Mesenchymal stem cell (in vitro differentiated cells and primary cell): ENCODE results near the gene PUM1.
A peak's percentile ranks its signal among the peaks of the same experiment; 100 is the strongest.

Source experiments
- DNase-seq: peaks from one replicate; pipeline ENCODE4 v3.0.0-alpha.2; 2013
- H2AFZ ChIP-seq: one replicate; pipeline ENCODE4 v1.6.1; 2013; ENCODE audit warnings: low read depth, mild to moderate bottlenecking, control low read depth, inconsistent platforms, low read length, moderate library complexity
- H2AK5ac ChIP-seq: 2 replicates; pipeline ENCODE4 v1.6.1; 2013; ENCODE audit warnings: low read length, moderate library complexity, mild to moderate bottlenecking, inconsistent platforms; ENCODE audit not compliant: severe bottlenecking
- H2BK120ac ChIP-seq: one replicate; pipeline ENCODE4 v1.6.1; 2013; ENCODE audit warnings: low read depth, mild to moderate bottlenecking, inconsistent platforms, low read length, moderate library complexity
- H2BK12ac ChIP-seq, 2 experiments: one replicate each; pipeline ENCODE4 v1.6.1; 2013; ENCODE audit warnings: inconsistent platforms in 2 of 2, low read length in 2 of 2, mild to moderate bottlenecking in 2 of 2, moderate library complexity in 2 of 2, control low read depth in 1 of 2
- H2BK15ac ChIP-seq: one replicate; pipeline ENCODE4 v1.6.1; 2013; ENCODE audit warnings: mild to moderate bottlenecking, low read depth, inconsistent platforms; ENCODE audit not compliant: poor library complexity, severe bottlenecking
- H2BK5ac ChIP-seq: 2 replicates; pipeline ENCODE4 v1.6.1; 2013; ENCODE audit warnings: low read depth, mild to moderate bottlenecking, low read length, control low read depth, inconsistent platforms; ENCODE audit not compliant: poor library complexity, severe bottlenecking
- H3K14ac ChIP-seq, 2 experiments: one replicate each; pipeline ENCODE4 v1.6.1; 2013; ENCODE audit warnings: inconsistent platforms in 2 of 2, low read length in 2 of 2, control low read depth in 1 of 2, mild to moderate bottlenecking in 1 of 2, moderate library complexity in 1 of 2
- H3K18ac ChIP-seq, 2 experiments: one replicate each; pipeline ENCODE4 v1.6.1; 2013; ENCODE audit warnings: inconsistent platforms in 2 of 2, low read length in 2 of 2, control low read depth in 1 of 2, low read depth in 1 of 2, mild to moderate bottlenecking in 1 of 2
- H3K23ac ChIP-seq, 2 experiments: one replicate each; pipeline ENCODE4 v1.6.1; 2013; ENCODE audit warnings: inconsistent platforms in 2 of 2, low read length in 2 of 2, mild to moderate bottlenecking in 2 of 2, moderate library complexity in 2 of 2, control low read depth in 1 of 2
- H3K27ac ChIP-seq: 2 replicates; pipeline ENCODE4 v1.5.1; 2013; ENCODE audit warnings: mild to moderate bottlenecking, moderate library complexity, low read length, control low read depth, inconsistent platforms; ENCODE audit not compliant: poor library complexity, severe bottlenecking
- H3K27me3 ChIP-seq, 2 experiments: 2 replicates each; pipeline versions ENCODE4 v1.6.1 to v1.7.0; 2013; ENCODE audit warnings: low read length in 2 of 2, mild to moderate bottlenecking in 2 of 2, moderate library complexity in 2 of 2, control low read depth in 1 of 2, inconsistent platforms in 1 of 2; ENCODE audit not compliant: control insufficient read depth in 1 of 2, insufficient read depth in 1 of 2
- H3K36me3 ChIP-seq, 2 experiments: 2 replicates each; pipeline versions ENCODE4 v1.6.1 to v1.7.0; 2013; ENCODE audit warnings: low read length in 2 of 2, control low read depth in 1 of 2, inconsistent platforms in 1 of 2, low read depth in 1 of 2, mild to moderate bottlenecking in 1 of 2; ENCODE audit not compliant: insufficient read depth in 2 of 2, control insufficient read depth in 1 of 2
- H3K4ac ChIP-seq, 2 experiments: one replicate each; pipeline ENCODE4 v1.6.1; 2013; ENCODE audit warnings: inconsistent platforms in 2 of 2, low read length in 2 of 2, mild to moderate bottlenecking in 2 of 2, moderate library complexity in 2 of 2, control low read depth in 1 of 2, low read depth in 1 of 2
- H3K4me1 ChIP-seq: 2 replicates; pipeline ENCODE4 v1.6.1; 2013; ENCODE audit warnings: low read depth, low read length, control low read depth; ENCODE audit not compliant: control insufficient read depth, insufficient read depth
- H3K4me2 ChIP-seq: 2 replicates; pipeline ENCODE4 v1.6.1; 2013; ENCODE audit warnings: low read length, mild to moderate bottlenecking, inconsistent platforms; ENCODE audit not compliant: poor library complexity, severe bottlenecking
- H3K4me3 ChIP-seq, 2 experiments: 2 replicates each; pipeline versions ENCODE4 v1.5.1 to v1.7.0; 2013; ENCODE audit warnings: low read length in 2 of 2, mild to moderate bottlenecking in 2 of 2, control low read depth in 1 of 2, low read depth in 1 of 2; ENCODE audit not compliant: insufficient read depth in 1 of 2
- H3K79me1 ChIP-seq: replicated peaks from 2 replicates; pipeline ENCODE4 v1.6.1; 2013; ENCODE audit warnings: mild to moderate bottlenecking, control low read depth, low read length, inconsistent platforms; ENCODE audit not compliant: poor library complexity, severe bottlenecking
- H3K9ac ChIP-seq: 2 replicates; pipeline ENCODE4 v1.7.0; 2013; ENCODE audit warnings: mild to moderate bottlenecking, low read length, moderate library complexity
- H3K9me3 ChIP-seq: 2 replicates; pipeline ENCODE4 v1.7.0; 2013; ENCODE audit warnings: mild to moderate bottlenecking, low read length; ENCODE audit not compliant: control insufficient read depth
- H4K8ac ChIP-seq: one replicate; pipeline ENCODE4 v1.6.1; 2013; ENCODE audit warnings: inconsistent platforms, mild to moderate bottlenecking, low read length, moderate library complexity
- H4K91ac ChIP-seq: one replicate; pipeline ENCODE4 v1.6.1; 2013; ENCODE audit warnings: mild to moderate bottlenecking, low read length, inconsistent platforms
- WGBS: methylation state at CpG from one replicate; pipeline ENCODE4 v1.1.7; 2013; ENCODE audit warnings: mixed read lengths; 5-methylcytosine and 5-hydroxymethylcytosine counted together

The PUM1 gene

GRCh38 chr1:30896905-30897304, 168.6 kb downstream of the PUM1 start:
- peak overlapping the region in 1 of 2 experiments; percentile 27 for H3K23ac ChIP-seq
- H2AK5ac ChIP-seq, result no peak overlapping the region
- peaks cover 42% of the 10 kb centered on the region for H3K79me1 ChIP-seq
- H2BK15ac ChIP-seq, result no peak overlapping the region
- no peak overlapping the region for H2BK5ac ChIP-seq
- no peaks in the 10 kb centered on the region for H3K9me3 ChIP-seq
- H2AFZ ChIP-seq, result no peak overlapping the region
- H2BK120ac ChIP-seq, result no peak overlapping the region
- H4K91ac ChIP-seq, result no peak overlapping the region
- 99% methylated on average over 2 of the region's 2 CpGs for WGBS
- H3K27ac ChIP-seq, result no peak overlapping the region
- H3K14ac ChIP-seq, result no peak overlapping the region
- H3K18ac ChIP-seq, result no peak overlapping the region
- no peak overlapping the region for H4K8ac ChIP-seq
- H3K27me3 ChIP-seq, result peaks cover 0 to 5% of the 10 kb centered on the region in 2 experiments
- peaks cover 20% of the 10 kb centered on the region for H3K4me1 ChIP-seq
- H3K4ac ChIP-seq, result no peak overlapping the region
- H3K4me2 ChIP-seq, result no peak overlapping the region
- no peak overlapping the region for H3K4me3 ChIP-seq
- no peak for DNase-seq
- H3K36me3 ChIP-seq, result peaks cover 0 to 8% of the 10 kb centered on the region in 2 experiments
- no peak overlapping the region for H2BK12ac ChIP-seq
- H3K9ac ChIP-seq, result no peak overlapping the region

GRCh38 chr1:30895944-30896660, 169.4 kb downstream of the PUM1 start:
- WGBS, result 53% methylated on average over 2 of the region's 6 CpGs
- no peak overlapping the region for H3K9ac ChIP-seq

GRCh38 chr1:30895382-30895943, 170.1 kb downstream of the PUM1 start:
- WGBS, result 93% methylated on average over 4 of the region's 6 CpGs
- H3K36me3 ChIP-seq, result peaks cover 0 to 8% of the 10 kb centered on the region in 2 experiments
- H2BK12ac ChIP-seq, result no peak overlapping the region
- peaks cover 0 to 5% of the 10 kb centered on the region in 2 experiments for H3K27me3 ChIP-seq
- H3K14ac ChIP-seq, result no peak overlapping the region
- peaks cover 21% of the 10 kb centered on the region for H3K4me1 ChIP-seq
- no peak overlapping the region for H3K4me3 ChIP-seq
- no peak overlapping the region for H2BK5ac ChIP-seq
- H3K23ac ChIP-seq, result no peak overlapping the region
- no peak overlapping the region for H2AFZ ChIP-seq
- H2BK15ac ChIP-seq, result no peak overlapping the region
- H2AK5ac ChIP-seq, result no peak overlapping the region
- DNase-seq, result no peak
- H3K79me1 ChIP-seq, result peaks cover 47% of the 10 kb centered on the region
- H4K8ac ChIP-seq, result no peak overlapping the region
- no peak overlapping the region for H3K27ac ChIP-seq
- H3K18ac ChIP-seq, result peak overlapping the region in 1 of 2 experiments; percentile 14
- no peaks in the 10 kb centered on the region for H3K9me3 ChIP-seq
- no peak overlapping the region for H3K4ac ChIP-seq
- H4K91ac ChIP-seq, result no peak overlapping the region
- H3K9ac ChIP-seq, result no peak overlapping the region
- H3K4me2 ChIP-seq, result no peak overlapping the region
- no peak overlapping the region for H2BK120ac ChIP-seq

More at GRCh38 chr1:30895944-30896660, 169.4 kb downstream of the PUM1 start:
- Histone ChIP-seq H3K36me3 (peaks cover 0 to 8% of the 10 kb centered on the region in 2 experiments), H2BK120ac (no peak overlapping the region), H3K4ac (peak overlapping the region in 1 of 2 experiments; percentile 32), H4K91ac (peak overlapping the region; percentile 25), H3K4me1 (peaks cover 20% of the 10 kb centered on the region), H3K23ac (peak overlapping the region in 1 of 2 experiments; percentile 41), H3K27ac (no peak overlapping the region), H2AK5ac (no peak overlapping the region), H3K14ac (no peak overlapping the region), H3K9me3 (no peaks in the 10 kb centered on the region), H2BK15ac (no peak overlapping the region), H3K27me3 (peaks cover 0 to 5% of the 10 kb centered on the region in 2 experiments), H3K18ac (no peak overlapping the region), H3K4me2 (no peak overlapping the region), H2BK12ac (peak overlapping the region in 1 of 2 experiments; percentile 37), H4K8ac (peak overlapping the region; percentile 30), H2AFZ (no peak overlapping the region), H2BK5ac (no peak overlapping the region), H3K79me1 (peaks cover 43% of the 10 kb centered on the region), H3K4me3 (no peak overlapping the region)
- DNase-seq, result no peak

GRCh38 chr1:30894508-30894973, 171.0 kb downstream of the PUM1 start:
- Histone ChIP-seq H3K23ac (no peak overlapping the region), H3K9me3 (no peaks in the 10 kb centered on the region), H3K9ac (no peak overlapping the region), H3K4ac (no peak overlapping the region), H3K4me3 (no peak overlapping the region), H3K14ac (no peak overlapping the region), H3K4me2 (no peak overlapping the region), H2BK5ac (no peak overlapping the region), H3K4me1 (peaks cover 21% of the 10 kb centered on the region), H2BK120ac (no peak overlapping the region), H3K36me3 (peaks cover 0 to 8% of the 10 kb centered on the region in 2 experiments), H3K27ac (no peak overlapping the region), H4K91ac (peak overlapping the region; percentile 35), H2AK5ac (no peak overlapping the region), H3K27me3 (peaks cover 0 to 5% of the 10 kb centered on the region in 2 experiments), H2AFZ (no peak overlapping the region), H4K8ac (peak overlapping the region; percentile 78), H2BK12ac (peak overlapping the region in 1 of 2 experiments; percentile 30), H2BK15ac (no peak overlapping the region), H3K18ac (peak overlapping the region in 1 of 2 experiments; percentile 38), H3K79me1 (peaks cover 47% of the 10 kb centered on the region)
- no peak for DNase-seq
- WGBS, result 89% methylated on average over 7 of the region's 7 CpGs
